ENCODE measurements around the gene STRN3.
"Not testable (repeated sequence)": the region's sequence is repeated elsewhere in the genome, so short reads cannot be mapped to it uniquely, and the experiment has no call there.

Gene STRN3

DNA sequence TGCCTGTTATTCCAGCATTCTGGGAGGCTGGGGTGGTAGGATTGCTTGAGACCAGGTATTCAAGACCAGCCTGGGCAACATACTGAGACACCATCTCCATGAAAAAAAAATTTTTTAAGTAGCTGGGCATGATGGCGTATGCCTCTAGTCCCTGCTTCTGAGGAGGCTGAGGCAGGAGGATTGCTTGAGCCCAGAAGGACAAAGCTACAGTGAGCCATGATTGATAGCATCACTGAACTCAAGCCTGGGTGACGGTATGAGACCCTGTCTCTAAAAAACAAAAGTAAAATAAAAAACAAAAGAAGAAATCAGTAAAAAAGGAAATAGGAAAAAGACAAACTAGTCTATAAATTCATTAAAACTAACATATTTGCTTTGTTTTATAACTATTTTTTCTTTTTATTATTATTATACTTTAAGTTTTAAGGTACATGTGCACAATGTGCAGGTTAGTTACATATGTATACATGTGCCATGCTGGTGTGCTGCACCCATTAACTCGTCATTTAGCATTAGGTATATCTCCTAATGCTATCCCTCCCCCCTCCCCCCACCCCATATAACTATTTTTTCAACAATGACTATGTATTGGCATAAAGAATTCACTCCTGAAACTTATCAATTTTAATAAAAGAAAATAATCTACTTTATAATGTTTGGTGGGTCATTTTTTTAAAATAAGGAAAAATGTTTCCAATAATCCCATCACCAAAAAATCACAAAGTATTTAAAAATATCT, 16.2 kb downstream of the STRN3 start:
- FAIRE-seq, result no peak
- no peak for DNase-seq (ENCODE audit: insufficient read length, low spot score)
- TF ChIP-seq SPI1 (IDR thresholded peaks at IDR 0.05; ENCODE audit: low read depth, low read length), result no peak
- TF ChIP-seq POLR2A (IDR thresholded peaks at IDR 0.05; ENCODE audit: low read depth, low read length), result no peak
- TF ChIP-seq POLR2AphosphoS5 (IDR thresholded peaks at IDR 0.05; ENCODE audit: low read depth, low read length), result no peak
- no peak for TF ChIP-seq TAF1 (IDR thresholded peaks at IDR 0.05; ENCODE audit: low read depth, low read length)
- TF ChIP-seq PAX5 (IDR thresholded peaks at IDR 0.05; ENCODE audit: insufficient read depth, low read length, severe bottlenecking), result no peak
- no peak for TF ChIP-seq POU2F2 (IDR thresholded peaks at IDR 0.05; ENCODE audit: low read depth, low read length)

DNA sequence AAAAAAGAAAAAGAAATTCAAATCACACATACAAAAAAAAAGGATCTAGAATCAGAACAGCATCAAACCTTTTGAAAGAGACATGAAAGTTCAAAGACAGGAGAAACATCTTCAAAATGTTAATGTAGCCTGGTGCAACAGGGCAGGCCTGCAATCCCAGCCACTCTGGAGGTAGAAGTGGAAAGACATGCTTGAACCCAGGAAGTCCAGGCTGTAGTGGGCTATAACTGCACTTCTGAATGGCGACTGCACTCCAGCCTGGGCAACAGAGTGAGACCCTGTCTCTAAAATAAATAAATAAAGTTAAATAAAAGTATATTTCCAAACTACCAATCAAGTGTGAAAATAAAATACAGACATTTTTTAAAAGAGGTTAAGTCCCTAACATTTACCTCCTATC, 19.5 kb downstream of the STRN3 start:
- no peak for FAIRE-seq

DNA sequence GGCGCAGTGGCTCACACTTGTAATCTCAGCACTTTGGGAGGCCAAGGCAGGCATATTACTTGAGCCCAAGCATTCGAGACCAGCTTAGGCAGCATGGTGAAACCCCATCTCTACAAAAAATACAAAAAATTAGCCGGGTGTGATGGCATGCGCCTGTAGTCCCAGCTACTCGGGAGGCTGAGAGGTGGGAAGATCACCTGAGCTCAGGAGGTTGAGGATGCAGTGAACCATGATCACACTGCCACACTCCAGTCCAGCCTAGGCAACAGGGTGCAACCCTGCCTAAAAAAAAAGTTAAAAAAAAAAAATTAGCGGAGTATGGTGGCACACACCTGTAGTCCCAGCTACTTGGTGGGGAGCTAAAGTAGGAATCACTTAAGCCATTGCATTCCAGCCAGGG, 22.2 kb downstream of the STRN3 start:
- FAIRE-seq; DNase-seq (ENCODE audit: insufficient read length, low spot score): not testable (repeated sequence)

More for the DNA sequence above, 19.5 kb downstream of the STRN3 start:
- DNase-seq (ENCODE audit: insufficient read length, low spot score), result no peak
- TF ChIP-seq POLR2AphosphoS5 (IDR thresholded peaks at IDR 0.05; ENCODE audit: low read depth, low read length) (no peak), POU2F2 (IDR thresholded peaks at IDR 0.05; ENCODE audit: low read depth, low read length) (no peak), TAF1 (IDR thresholded peaks at IDR 0.05; ENCODE audit: low read depth, low read length) (no peak), PAX5 (IDR thresholded peaks at IDR 0.05; ENCODE audit: insufficient read depth, low read length, severe bottlenecking) (no peak), POLR2A (IDR thresholded peaks at IDR 0.05; ENCODE audit: low read depth, low read length) (no peak), SPI1 (IDR thresholded peaks at IDR 0.05; ENCODE audit: low read depth, low read length) (no peak)

DNA sequence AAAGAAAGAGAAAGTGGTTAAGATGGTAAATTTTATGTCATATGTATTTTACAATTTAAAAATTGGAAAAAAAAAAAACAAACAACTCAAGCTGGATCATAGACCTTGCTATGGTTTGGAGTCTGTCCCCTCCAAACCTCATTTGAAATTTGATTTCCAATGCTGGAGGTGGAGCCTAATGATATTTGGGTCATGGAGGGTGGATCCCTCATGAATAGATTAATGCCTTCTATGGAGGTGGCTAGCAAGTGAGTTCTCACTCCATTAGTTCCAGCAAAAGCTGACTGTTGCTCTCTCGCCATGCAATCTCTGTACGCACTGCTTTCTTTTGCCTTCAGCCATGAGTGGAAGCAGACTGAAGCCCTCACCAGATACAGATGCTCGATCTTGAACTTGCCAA, 22.9 kb downstream of the STRN3 start:
- DNase-seq (ENCODE audit: insufficient read length, low spot score) (no peak), FAIRE-seq (no peak)
- TF ChIP-seq POLR2A (IDR thresholded peaks at IDR 0.05; ENCODE audit: low read depth, low read length) (no peak), SPI1 (IDR thresholded peaks at IDR 0.05; ENCODE audit: low read depth, low read length) (no peak), POLR2AphosphoS5 (IDR thresholded peaks at IDR 0.05; ENCODE audit: low read depth, low read length) (no peak), TAF1 (IDR thresholded peaks at IDR 0.05; ENCODE audit: low read depth, low read length) (no peak)

DNA sequence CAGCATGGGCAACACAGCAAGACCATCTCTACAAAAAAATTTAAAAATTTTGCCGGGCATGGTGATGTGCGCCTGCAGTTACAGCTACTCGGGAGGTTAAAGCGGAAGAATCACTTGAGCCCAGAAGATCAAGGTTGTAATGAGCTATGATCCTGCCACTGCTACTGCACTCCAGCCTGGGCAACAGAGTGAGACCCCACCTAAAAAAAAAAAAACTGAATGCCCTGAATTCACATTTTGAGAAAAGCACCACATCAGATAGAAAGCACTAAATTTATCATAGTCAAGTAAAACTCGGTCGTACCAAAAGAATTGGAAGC, 24.9 kb downstream of the STRN3 start:
- FAIRE-seq, result no peak
- no peak for TF ChIP-seq TAF1 (IDR thresholded peaks at IDR 0.05; ENCODE audit: low read depth, low read length)
- DNase-seq (ENCODE audit: insufficient read length, low spot score), result no peak

DNA sequence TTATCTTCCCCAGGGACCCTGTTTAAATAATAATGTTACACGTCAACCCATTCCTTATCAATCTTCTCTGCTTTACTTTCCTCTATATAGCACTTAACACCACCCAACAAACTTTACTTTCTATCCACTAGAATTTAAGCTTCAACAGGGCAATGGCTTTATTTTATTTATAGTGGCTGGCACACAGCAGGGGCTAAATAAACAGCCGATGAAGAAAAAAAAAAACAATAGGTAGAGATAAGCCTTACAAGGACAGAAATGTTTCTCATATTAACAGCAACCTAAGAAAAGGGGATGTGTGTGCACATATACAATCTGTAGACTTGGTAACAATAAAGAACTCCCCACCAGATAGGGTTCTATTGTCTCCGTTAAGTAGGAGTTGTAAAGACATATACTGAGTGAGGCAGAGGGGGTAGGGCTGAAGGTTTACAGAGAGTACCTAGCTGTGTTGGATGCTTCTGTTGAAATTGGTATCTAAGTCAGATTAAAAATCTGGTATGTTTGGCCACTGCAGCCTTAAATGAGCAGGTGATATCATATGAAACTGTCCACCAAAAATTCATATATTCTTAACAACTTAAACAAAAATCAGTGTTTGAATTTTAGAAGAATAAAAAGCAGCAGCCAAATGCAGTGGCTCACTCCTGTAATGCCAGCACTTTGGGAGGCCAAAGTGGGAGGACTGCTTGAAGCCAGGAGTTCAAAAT, 25.4 kb downstream of the STRN3 start:
- DNase-seq (ENCODE audit: insufficient read length, low spot score) (no peak), FAIRE-seq (no peak)
- TF ChIP-seq PAX5 (IDR thresholded peaks at IDR 0.05; ENCODE audit: insufficient read depth, low read length, severe bottlenecking) (no peak), POU2F2 (IDR thresholded peaks at IDR 0.05; ENCODE audit: low read depth, low read length) (no peak)

DNA sequence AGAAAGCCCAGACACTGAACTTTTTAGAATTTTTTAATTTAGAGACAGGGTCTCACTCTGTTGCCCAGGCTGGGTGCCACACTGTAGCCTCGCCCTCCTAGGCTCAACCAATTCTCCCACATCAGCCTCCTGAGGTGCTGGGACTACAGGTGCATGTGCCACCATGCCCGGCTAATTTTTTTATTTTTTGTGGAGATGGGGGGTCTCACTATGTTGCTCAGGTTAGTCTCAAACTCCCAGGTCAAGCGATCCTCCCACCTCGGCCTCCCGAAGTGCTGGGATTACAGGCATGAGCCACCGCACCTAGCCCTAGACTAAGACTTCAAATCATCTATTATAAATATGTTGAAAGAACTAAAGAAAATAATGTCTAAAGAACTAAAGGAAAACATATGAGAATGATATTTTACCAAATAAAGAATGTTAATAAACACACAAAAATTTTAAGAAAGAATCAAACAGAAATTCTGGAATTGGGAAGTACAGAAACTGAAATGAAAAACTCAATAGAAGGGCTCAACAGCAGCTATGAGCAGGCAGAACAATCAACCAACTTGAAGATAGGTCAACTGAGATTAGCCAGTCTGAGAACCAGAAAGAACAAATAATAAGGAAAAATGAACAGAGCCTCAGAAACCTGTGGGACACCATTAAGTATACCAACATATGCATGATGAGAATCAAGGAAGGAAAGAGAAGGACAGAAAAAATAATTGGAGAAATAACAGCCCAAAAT, 27.0 kb downstream of the STRN3 start:
- TF ChIP-seq POU2F2 (IDR thresholded peaks at IDR 0.05; ENCODE audit: low read depth, low read length) (no peak), POLR2A (IDR thresholded peaks at IDR 0.05; ENCODE audit: low read depth, low read length) (no peak), PAX5 (IDR thresholded peaks at IDR 0.05; ENCODE audit: insufficient read depth, low read length, severe bottlenecking) (no peak), SPI1 (IDR thresholded peaks at IDR 0.05; ENCODE audit: low read depth, low read length) (no peak), POLR2AphosphoS5 (IDR thresholded peaks at IDR 0.05; ENCODE audit: low read depth, low read length) (no peak), TAF1 (IDR thresholded peaks at IDR 0.05; ENCODE audit: low read depth, low read length) (no peak)
- DNase-seq (ENCODE audit: insufficient read length, low spot score) (no peak), FAIRE-seq (no peak)

DNA sequence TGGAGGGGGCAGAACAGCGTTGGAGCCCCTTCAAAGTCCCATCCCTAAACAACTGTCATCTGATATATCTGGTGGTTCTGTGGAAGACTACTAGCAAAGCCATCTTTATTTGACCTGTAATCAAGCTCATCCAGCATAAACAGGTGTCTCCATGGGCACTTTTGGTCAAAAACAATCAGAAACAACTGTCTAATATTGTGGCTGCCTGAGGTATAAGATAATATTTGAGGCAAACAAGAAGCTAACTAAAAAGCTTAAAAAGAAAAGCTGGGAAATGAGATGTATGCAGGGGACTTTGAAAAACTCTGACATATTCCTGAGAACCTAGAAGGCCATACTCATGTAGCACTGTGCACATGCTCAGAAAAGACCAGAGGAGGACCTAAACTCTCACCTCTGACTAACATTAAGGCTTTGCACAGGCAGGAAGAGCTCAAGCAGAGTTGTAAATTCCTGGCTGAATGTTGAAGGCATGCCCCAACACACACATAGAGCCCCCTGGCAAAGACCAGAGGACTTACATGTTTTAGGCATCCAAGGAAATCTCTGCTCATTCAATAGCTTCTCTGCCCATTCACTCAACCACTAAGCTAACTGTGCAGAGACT, 28.0 kb downstream of the STRN3 start:
- FAIRE-seq (no peak), DNase-seq (ENCODE audit: insufficient read length, low spot score) (no peak)
- TF ChIP-seq TAF1 (IDR thresholded peaks at IDR 0.05; ENCODE audit: low read depth, low read length), result no peak
- no peak for TF ChIP-seq POU2F2 (IDR thresholded peaks at IDR 0.05; ENCODE audit: low read depth, low read length)
- TF ChIP-seq SPI1 (IDR thresholded peaks at IDR 0.05; ENCODE audit: low read depth, low read length), result no peak
- no peak for TF ChIP-seq POLR2AphosphoS5 (IDR thresholded peaks at IDR 0.05; ENCODE audit: low read depth, low read length)
- no peak for TF ChIP-seq PAX5 (IDR thresholded peaks at IDR 0.05; ENCODE audit: insufficient read depth, low read length, severe bottlenecking)
- no peak for TF ChIP-seq POLR2A (IDR thresholded peaks at IDR 0.05; ENCODE audit: low read depth, low read length)

DNA sequence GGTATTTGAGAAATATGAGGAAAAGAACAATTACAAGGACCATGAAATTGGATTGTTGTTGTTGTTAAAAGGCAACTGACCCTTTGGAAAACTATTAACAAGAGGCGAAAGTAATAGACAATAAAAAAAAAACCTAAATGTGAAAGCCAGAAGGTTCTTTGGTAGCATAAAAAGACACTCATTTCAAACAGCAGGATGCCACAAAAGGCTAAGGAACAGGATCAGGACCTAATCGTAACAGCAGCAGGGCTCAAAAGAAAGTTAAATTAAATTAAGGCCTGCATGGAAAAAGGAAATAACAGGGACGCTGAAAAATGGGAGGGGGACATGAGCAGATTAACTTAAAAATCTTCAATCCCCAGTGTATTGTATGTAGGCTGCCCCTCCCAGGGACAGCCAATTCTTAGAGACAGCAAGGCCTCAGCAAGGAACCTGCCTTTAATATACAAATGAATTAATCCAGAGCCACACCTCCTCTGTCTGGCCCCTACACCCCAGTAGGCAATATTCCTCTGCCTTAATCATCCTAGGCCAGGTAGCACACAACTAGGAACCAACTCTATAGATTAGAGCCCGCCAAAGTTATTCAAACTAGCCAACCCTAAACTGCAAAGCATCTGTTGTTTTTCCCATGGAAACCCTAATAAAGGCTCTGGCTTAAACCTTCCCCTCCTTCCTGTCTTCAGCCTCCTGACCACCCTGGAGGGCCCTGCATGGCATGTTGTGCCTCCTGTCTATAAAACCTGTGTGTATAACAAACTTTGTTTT, 29.1 kb downstream of the STRN3 start:
- TF ChIP-seq SPI1 (IDR thresholded peaks at IDR 0.05; ENCODE audit: low read depth, low read length) (no peak), POLR2A (IDR thresholded peaks at IDR 0.05; ENCODE audit: low read depth, low read length) (no peak), POU2F2 (IDR thresholded peaks at IDR 0.05; ENCODE audit: low read depth, low read length) (no peak)
- DNase-seq (ENCODE audit: insufficient read length, low spot score) (no peak), FAIRE-seq (no peak)

Measured in GM12891 (cell line).